DOHH2 (cell line): ENCODE results near the gene SAMD10.

ENCODE experiments used
- H3F3A ChIP-seq: fragments of 200-600 bp; sonication (generic), shearing (Covaris generic); 2 replicates; pipeline ENCODE4 v1.6.0; 2016; ENCODE audit warnings: antibody characterized with exemption, mild to moderate bottlenecking; ENCODE audit not compliant: control insufficient read depth, insufficient read depth
- H3K27ac ChIP-seq: fragments of 200-600 bp; sonication (generic); 2 replicates; pipeline ENCODE4 v1.5.1; 2014; ENCODE audit warnings: low read depth, mild to moderate bottlenecking, low read length, moderate library complexity
- H3K27me3 ChIP-seq: fragments of 200-600 bp; sonication (generic); 2 replicates; pipeline ENCODE4 v1.6.1; 2014; ENCODE audit warnings: mild to moderate bottlenecking, low read length, mixed read lengths; ENCODE audit not compliant: control insufficient read depth
- H3K36me3 ChIP-seq: fragments of 200-600 bp; sonication (generic); 2 replicates; pipeline ENCODE4 v1.6.1; 2014; ENCODE audit warnings: mild to moderate bottlenecking, low read length, moderate library complexity, mixed read lengths; ENCODE audit not compliant: control insufficient read depth
- H3K4me1 ChIP-seq: fragments of 200-600 bp; sonication (generic); 2 replicates; pipeline ENCODE4 v1.6.1; 2014; ENCODE audit warnings: mild to moderate bottlenecking, low read length, mixed read lengths; ENCODE audit not compliant: control insufficient read depth
- H3K4me2 ChIP-seq: fragments of 200-600 bp; sonication (generic); 2 replicates; pipeline ENCODE4 v1.6.0; 2014; ENCODE audit warnings: mild to moderate bottlenecking, low read length, moderate library complexity
- H3K4me3 ChIP-seq: fragments of 200-600 bp; sonication (generic); 2 replicates; pipeline ENCODE4 v1.5.1; 2014; ENCODE audit warnings: mild to moderate bottlenecking, low read length, mixed read lengths
- H3K79me2 ChIP-seq: fragments of 200-600 bp; sonication (generic); 2 replicates; pipeline ENCODE4 v1.6.1; 2014; ENCODE audit warnings: mild to moderate bottlenecking, low read length, mixed read lengths; ENCODE audit not compliant: control insufficient read depth
- H3K9me2 ChIP-seq: fragments of 200-600 bp; sonication (generic); replicated peaks from 2 replicates; pipeline ENCODE4 v1.6.1; 2014; ENCODE audit warnings: mild to moderate bottlenecking, low read length, mixed read lengths; ENCODE audit not compliant: control insufficient read depth
- H3K9me3 ChIP-seq: fragments of 200-600 bp; sonication (generic); 2 replicates; pipeline ENCODE4 v1.6.1; 2014; ENCODE audit warnings: antibody characterized with exemption, low read length, mixed read lengths; ENCODE audit not compliant: control insufficient read depth, insufficient read depth
- H4K20me1 ChIP-seq: fragments of 200-600 bp; sonication (generic); 2 replicates; pipeline ENCODE4 v1.6.0; 2014; ENCODE audit warnings: low read depth, mild to moderate bottlenecking, antibody characterized with exemption, low read length, moderate library complexity; ENCODE audit not compliant: control insufficient read depth, insufficient read depth
- EZH2phosphoT487 ChIP-seq: fragments of 200-600 bp; sonication (generic); IDR thresholded peaks from 2 replicates; pipeline ENCODE4 v1.6.1; 2017; ENCODE audit warnings: borderline replicate concordance, mild to moderate bottlenecking, antibody characterized with exemption, low read length, moderate library complexity, mixed read lengths
- TF ChIP-seq, protein P1 (sequence below): fragments of 200-600 bp; sonication (generic); IDR thresholded peaks from one replicate; pipeline ENCODE4 v1.5.1; 2014; ENCODE audit warnings: antibody characterized with exemption, mild to moderate bottlenecking, low read depth, low read length; ENCODE audit not compliant: poor library complexity, severe bottlenecking

SAMD10 gene

DNA sequence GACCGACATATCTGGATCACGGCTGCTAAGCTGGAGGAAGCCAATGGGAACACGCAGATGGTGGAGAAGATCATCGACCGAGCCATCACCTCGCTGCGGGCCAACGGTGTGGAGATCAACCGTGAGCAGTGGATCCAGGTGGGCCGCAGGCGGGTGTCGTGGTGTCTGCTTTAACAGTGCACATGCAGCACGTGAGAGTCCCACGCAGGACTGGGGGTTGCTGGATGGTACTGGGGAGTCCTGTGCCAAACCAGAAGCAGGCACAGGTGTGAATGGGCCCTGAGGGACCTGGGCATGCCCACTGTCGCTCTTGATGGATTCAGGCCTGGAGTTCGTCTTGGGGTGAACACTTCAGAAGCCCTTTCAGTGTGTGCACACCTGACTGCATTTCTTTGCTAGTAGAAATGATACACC, 31.9 kb upstream of the SAMD10 start:
- Histone ChIP-seq H3F3A (peaks cover 27% of the 10 kb centered on the region), H3K79me2 (peaks cover 53% of the 10 kb centered on the region), H3K9me3 (peaks cover 8% of the 10 kb centered on the region), H3K27me3 (no peaks in the 10 kb centered on the region), H3K4me3 (no peak overlapping the region), H3K4me1 (peaks cover 39% of the 10 kb centered on the region), H3K4me2 (no peak overlapping the region), H3K36me3 (peaks cover 80% of the 10 kb centered on the region), H3K9me2 (no peaks in the 10 kb centered on the region), H3K27ac (peak overlapping the region; percentile 36), H4K20me1 (no peaks in the 10 kb centered on the region)
- no peak for TF ChIP-seq EZH2phosphoT487
- TF ChIP-seq, protein P1, sequence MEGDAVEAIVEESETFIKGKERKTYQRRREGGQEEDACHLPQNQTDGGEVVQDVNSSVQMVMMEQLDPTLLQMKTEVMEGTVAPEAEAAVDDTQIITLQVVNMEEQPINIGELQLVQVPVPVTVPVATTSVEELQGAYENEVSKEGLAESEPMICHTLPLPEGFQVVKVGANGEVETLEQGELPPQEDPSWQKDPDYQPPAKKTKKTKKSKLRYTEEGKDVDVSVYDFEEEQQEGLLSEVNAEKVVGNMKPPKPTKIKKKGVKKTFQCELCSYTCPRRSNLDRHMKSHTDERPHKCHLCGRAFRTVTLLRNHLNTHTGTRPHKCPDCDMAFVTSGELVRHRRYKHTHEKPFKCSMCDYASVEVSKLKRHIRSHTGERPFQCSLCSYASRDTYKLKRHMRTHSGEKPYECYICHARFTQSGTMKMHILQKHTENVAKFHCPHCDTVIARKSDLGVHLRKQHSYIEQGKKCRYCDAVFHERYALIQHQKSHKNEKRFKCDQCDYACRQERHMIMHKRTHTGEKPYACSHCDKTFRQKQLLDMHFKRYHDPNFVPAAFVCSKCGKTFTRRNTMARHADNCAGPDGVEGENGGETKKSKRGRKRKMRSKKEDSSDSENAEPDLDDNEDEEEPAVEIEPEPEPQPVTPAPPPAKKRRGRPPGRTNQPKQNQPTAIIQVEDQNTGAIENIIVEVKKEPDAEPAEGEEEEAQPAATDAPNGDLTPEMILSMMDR = no peak

DNA sequence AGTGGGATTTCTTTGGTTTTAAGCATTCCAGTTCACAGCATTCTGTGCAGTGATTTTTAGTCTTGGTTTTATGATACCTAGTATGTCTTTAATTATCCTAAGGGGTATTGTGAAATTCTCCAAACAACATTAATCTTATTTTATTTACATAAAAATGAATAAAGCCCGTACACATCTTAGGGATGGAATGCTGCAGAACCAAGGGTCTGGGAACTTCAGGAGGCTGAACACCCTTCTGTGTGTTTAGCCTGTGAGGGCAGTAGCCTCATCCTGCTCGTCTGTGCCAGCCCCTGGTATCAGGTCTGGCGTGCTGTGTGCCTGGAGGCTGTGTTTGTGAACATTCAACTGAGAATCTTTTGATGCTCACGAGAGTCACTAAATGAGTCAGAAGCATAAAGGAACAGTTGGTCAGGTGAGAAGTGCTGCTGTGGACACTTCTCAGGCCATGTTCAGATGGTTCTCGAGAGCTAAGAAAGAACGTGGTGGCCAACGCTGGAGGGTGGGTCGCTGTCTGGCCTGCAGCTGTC, 31.3 kb upstream of the SAMD10 start:
- no peak overlapping the region for H3K4me3 ChIP-seq
- H3K36me3 ChIP-seq = peaks cover 81% of the 10 kb centered on the region
- H4K20me1 ChIP-seq = no peaks in the 10 kb centered on the region

DNA sequence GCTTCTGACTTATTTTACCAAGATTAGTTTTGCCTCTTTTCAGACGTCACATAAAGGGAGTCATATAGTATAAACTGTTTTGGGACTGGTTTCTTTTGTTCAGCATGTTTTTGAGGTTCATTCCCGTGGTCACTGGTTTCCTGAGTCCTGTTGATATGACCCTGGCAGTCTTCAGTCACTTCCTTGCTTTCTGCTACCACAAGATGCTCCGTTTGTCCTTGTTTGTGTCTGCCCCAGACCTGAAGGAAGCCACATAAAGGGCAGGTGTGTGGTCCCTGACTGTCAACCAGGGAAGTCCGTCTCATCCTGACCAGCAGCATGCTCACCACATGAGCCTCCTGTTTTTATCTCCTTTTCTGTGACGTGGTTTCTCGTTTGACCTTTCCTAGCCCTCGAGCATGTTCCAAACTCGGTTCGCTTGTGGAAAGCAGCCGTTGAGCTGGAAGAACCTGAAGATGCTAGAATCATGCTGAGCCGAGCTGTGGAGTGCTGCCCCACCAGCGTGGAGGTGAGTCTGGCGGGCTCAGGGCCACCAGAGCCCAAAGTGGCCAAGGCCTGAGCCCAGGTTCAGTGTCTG, 30.5 kb upstream of the SAMD10 start:
- Histone ChIP-seq H3K4me2 (no peak overlapping the region), H3K4me1 (peaks cover 54% of the 10 kb centered on the region), H3K36me3 (peaks cover 81% of the 10 kb centered on the region), H3F3A (peaks cover 34% of the 10 kb centered on the region), H3K79me2 (peaks cover 56% of the 10 kb centered on the region), H3K9me2 (no peaks in the 10 kb centered on the region), H3K27ac (no peak overlapping the region), H4K20me1 (no peaks in the 10 kb centered on the region), H3K27me3 (no peaks in the 10 kb centered on the region), H3K4me3 (no peak overlapping the region), H3K9me3 (peaks cover 8% of the 10 kb centered on the region)
- no peak for TF ChIP-seq EZH2phosphoT487
- TF ChIP-seq, protein P1 = no peak

More for the DNA sequence above, 31.3 kb upstream of the SAMD10 start:
- Histone ChIP-seq H3F3A (peaks cover 29% of the 10 kb centered on the region), H3K27me3 (no peaks in the 10 kb centered on the region), H3K9me2 (no peaks in the 10 kb centered on the region), H3K27ac (no peak overlapping the region), H3K4me2 (no peak overlapping the region), H3K4me1 (peaks cover 45% of the 10 kb centered on the region), H3K79me2 (peaks cover 56% of the 10 kb centered on the region), H3K9me3 (peaks cover 8% of the 10 kb centered on the region)
- TF ChIP-seq EZH2phosphoT487 = no peak
- TF ChIP-seq, protein P1 = no peak
